ENCODE data around the gene MRS2. TPM values are rescaled to one million over a fixed set of nuclear protein-coding genes. Genes with fewer than 3 reads are reported as not detected.

MRS2 gene
- total RNA-seq, 6 experiments from 2014 or later, result 11.1 to 16.4 (median 13.1) TPM

DNA sequence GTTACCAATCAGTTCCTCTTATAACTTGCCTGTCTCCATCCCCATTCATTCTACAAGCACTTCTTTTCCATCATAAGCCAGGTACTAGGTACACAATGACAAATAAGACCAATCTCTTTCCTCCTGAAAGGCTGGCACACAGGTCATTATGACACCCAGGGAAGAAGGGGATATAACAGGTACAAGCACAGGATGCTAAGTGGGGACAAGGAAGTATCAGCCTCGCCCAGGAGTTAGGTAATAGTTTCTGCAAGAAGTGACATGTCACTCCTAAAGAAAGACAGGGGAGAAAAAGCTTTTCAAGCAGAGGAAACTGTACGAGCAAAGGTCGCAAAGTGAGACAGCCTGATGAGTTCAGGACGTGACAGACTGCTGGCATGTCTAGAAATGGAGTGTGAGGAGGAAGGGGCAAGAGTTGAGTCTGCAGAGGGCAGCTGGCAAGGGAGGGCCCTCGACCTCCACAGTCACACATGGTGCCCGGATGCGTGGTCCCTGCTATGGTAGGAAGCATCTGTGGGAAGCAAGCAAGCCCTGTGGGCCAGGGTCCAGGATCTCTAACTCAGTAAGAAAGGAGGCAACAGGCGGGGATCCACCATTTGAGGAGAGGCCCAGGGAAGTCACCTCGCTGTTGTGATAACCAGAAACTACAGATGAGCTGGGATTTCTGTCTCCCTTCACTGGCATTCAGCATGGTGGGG lies 46.2 kb downstream of the MRS2 start:
- Histone ChIP-seq H3K4me3 (no peak overlapping the region), H3K4me1 (no peaks in the 10 kb centered on the region), H3K9me3 (no peaks in the 10 kb centered on the region), H3K36me3 (peaks cover 0 to 66% (median 14%) of the 10 kb centered on the region in 4 donors), H3K27ac (no peak overlapping the region), H3K27me3 (no peaks in the 10 kb centered on the region)
- DNase-seq, result no peak
- WGBS (ENCODE audit: insufficient coverage, low coverage, low lambda C conversion rate, missing lambda C conversion rate), result 50% methylated on average over 8 of the region's 9 CpGs
- intact Hi-C loops (cut with DNase I), result no loop called here
- TF ChIP-seq, protein P1, sequence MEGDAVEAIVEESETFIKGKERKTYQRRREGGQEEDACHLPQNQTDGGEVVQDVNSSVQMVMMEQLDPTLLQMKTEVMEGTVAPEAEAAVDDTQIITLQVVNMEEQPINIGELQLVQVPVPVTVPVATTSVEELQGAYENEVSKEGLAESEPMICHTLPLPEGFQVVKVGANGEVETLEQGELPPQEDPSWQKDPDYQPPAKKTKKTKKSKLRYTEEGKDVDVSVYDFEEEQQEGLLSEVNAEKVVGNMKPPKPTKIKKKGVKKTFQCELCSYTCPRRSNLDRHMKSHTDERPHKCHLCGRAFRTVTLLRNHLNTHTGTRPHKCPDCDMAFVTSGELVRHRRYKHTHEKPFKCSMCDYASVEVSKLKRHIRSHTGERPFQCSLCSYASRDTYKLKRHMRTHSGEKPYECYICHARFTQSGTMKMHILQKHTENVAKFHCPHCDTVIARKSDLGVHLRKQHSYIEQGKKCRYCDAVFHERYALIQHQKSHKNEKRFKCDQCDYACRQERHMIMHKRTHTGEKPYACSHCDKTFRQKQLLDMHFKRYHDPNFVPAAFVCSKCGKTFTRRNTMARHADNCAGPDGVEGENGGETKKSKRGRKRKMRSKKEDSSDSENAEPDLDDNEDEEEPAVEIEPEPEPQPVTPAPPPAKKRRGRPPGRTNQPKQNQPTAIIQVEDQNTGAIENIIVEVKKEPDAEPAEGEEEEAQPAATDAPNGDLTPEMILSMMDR (IDR thresholded peaks at IDR 0.05), result no peak
- no peak for TF ChIP-seq POLR2A (IDR thresholded peaks at IDR 0.05)
- ATAC-seq, result no peak

DNA sequence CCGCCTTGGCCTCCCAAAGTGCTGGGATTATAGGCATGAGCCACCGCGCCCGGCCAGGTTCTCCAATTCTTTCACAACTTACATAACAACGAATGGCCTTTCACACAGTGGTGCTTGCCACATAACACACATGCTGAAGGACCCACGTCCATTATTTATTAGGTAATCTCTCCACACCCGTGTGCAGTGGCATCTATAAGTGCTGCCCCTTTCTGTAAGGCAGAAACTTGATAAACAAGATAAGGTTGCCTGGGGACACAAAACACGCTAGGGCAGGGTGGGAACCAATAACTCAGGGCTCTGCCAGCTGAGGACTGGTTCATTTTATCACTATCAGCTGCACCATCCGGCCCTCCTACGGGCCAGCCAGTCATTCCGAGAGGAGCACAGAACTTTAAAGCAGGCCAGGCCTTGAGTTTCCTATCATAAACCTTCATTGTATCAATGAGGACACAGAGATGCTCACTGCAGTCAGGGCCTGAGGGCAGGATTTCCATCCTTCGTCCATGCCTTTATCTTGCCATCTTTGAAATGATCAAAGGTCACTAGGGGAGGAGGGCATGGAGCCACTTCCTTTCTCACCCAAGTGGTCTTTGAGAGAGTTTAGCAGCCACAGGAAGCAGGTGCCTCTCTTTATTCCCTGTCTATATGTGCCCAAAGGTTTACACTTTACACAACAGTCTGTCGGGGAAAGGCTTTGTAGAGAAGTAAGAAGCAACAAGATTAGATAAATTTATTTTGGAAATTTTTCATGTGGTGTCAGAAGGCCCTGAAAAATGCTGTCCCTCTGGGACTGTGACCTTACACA lies 49.0 kb downstream of the MRS2 start:
- H3K27me3 ChIP-seq, result no peaks in the 10 kb centered on the region
- TF ChIP-seq POLR2A (IDR thresholded peaks at IDR 0.05), result no peak
- TF ChIP-seq, protein P1 (IDR thresholded peaks at IDR 0.05), result no peak
- H3K36me3 ChIP-seq, result peaks cover 0 to 63% (median 8%) of the 10 kb centered on the region in 4 donors
- peak; percentile 28 to 55 (median 45) for ATAC-seq
- no peaks in the 10 kb centered on the region for H3K4me1 ChIP-seq
- no peak overlapping the region for H3K4me3 ChIP-seq
- H3K9me3 ChIP-seq, result no peaks in the 10 kb centered on the region
- H3K27ac ChIP-seq, result no peak overlapping the region
- DNase-seq, result no peak
- WGBS (ENCODE audit: insufficient coverage, low coverage, low lambda C conversion rate, missing lambda C conversion rate), result 48% methylated on average over 10 of the region's 13 CpGs
- intact Hi-C loops (cut with DNase I), result no loop called here

DNA sequence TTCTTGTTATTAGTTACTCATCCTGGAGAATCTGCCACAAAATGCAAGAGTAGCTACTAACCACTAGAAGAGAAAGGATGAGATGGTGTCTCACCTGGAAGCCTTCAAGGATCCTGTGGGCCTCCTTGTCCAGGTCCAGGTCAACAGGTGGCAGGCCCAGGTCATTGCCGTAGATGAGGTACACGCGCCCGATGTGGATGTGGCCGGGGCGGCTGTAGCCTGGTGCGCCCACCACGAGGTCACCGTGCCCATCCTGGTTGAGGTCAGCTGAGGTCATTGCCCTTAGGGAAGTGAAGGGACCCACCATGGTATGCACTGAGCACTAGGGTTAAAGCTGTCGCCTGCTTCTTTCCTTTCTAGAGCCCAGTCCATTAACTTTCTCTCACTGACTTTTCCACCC lies 51.2 kb downstream of the MRS2 start:
- Histone ChIP-seq H3K36me3 (peaks cover 0 to 63% (median 3%) of the 10 kb centered on the region in 4 donors), H3K27ac (no peak overlapping the region), H3K9me3 (no peaks in the 10 kb centered on the region), H3K4me3 (no peak overlapping the region), H3K27me3 (no peaks in the 10 kb centered on the region), H3K4me1 (no peaks in the 10 kb centered on the region)
- TF ChIP-seq POLR2A (IDR thresholded peaks at IDR 0.05), result no peak
- TF ChIP-seq, protein P1 (IDR thresholded peaks at IDR 0.05), result no peak
- WGBS (ENCODE audit: insufficient coverage, low coverage, low lambda C conversion rate, missing lambda C conversion rate), result 86% methylated on average over 1 of the region's 10 CpGs
- ATAC-seq, result no peak
- intact Hi-C loops (cut with DNase I), result no loop called here
- no peak for DNase-seq

DNA sequence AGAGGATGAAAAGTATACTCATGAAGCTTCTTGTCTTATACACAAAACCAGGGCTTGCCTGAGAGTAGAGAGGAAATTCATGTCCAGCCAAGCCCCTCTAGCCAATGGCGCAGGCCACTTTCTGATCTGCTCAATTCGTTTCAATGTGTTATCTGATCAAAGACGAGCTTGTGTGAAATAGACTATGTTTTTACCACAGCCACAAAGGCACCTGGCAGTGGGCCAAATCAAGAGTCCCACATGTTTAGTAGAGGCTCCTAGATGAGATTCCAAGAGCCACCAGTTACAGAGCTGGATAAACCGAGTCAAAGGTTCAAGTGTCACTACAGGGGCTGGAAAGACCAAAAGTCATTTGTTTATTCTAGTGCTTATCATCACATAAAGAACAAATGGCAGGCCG lies 51.7 kb downstream of the MRS2 start:
- TF ChIP-seq, protein P1 (IDR thresholded peaks at IDR 0.05), result no peak
- no peak for TF ChIP-seq POLR2A (IDR thresholded peaks at IDR 0.05)
- 92% methylated on average over 5 of the region's 5 CpGs for WGBS (ENCODE audit: insufficient coverage, low coverage, low lambda C conversion rate, missing lambda C conversion rate)
- Histone ChIP-seq H3K27me3 (no peaks in the 10 kb centered on the region), H3K9me3 (no peaks in the 10 kb centered on the region), H3K4me3 (no peak overlapping the region), H3K4me1 (no peaks in the 10 kb centered on the region), H3K27ac (no peak overlapping the region), H3K36me3 (peaks cover 0 to 61% (median 3%) of the 10 kb centered on the region in 4 donors)
- ATAC-seq (no peak), DNase-seq (no peak)
- intact Hi-C loops (cut with DNase I), result no loop called here

All from right lobe of liver (tissue), 6 donors.